NOMO-1 treated with dmso at 0.1 percent for 144 hours (cell line): ENCODE measurements around the gene MEPCE.

Experiments used
- DNase-seq: peaks from one replicate; lab custom pipeline; 2025; ENCODE audit not compliant: unreplicated experiment; lab: John Stamatoyannopoulos, UW

The MEPCE gene

GRCh38 chr7:100402241-100402640 is 27.4 kb upstream of the MEPCE start:
- no peak for DNase-seq

GRCh38 chr7:100406767-100407166 is 22.9 kb upstream of the MEPCE start:
- no peak for DNase-seq

DNA sequence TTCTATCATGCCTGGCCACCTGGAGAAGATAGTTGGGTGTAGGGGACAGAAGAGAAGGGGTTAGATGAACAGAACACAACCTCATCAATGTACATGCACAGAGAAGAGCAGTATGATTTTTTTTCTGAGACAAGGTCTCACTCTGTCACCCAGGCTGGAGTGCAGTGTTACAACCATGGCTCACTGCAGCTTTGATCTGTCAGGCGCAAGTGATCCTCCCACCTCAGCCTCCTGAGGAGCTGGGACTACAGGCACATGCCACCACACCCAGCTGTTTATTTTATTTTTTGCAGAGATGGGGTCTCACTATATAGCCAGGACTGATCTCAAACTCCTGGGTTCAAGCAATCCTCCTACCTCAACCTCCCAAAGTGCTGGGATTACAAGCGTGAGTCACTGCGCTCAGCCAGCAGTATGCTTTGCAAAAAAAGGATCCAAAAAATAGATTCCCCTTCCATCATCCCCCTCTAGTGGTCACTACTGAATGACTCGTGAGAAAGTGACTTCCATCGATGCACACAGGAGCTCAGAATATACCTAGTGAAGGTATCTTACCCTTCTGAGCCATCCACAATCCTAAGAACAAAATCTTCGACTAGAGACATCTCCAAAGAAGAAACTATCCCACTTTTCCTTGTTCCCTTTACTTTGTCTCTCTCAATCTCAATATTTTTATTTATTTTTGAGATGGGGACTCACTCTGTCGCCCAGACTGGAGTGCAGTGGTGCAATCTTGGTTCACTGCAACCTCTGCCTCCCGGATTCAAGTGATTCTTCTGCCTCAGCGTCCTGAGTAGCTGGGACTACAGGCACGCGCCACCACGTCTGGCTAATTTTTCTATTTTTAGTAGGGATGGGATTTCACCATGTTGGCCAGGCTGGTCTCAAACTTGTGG is 22.1 kb upstream of the MEPCE start:
- peak; percentile 71 for DNase-seq

- no peak for DNase-seq
Observed at GRCh38 chr7:100411101-100411500, 18.5 kb upstream of the MEPCE start.

GRCh38 chr7:100413346-100413745 is 16.3 kb upstream of the MEPCE start:
- DNase-seq = peak; percentile 21

DNA sequence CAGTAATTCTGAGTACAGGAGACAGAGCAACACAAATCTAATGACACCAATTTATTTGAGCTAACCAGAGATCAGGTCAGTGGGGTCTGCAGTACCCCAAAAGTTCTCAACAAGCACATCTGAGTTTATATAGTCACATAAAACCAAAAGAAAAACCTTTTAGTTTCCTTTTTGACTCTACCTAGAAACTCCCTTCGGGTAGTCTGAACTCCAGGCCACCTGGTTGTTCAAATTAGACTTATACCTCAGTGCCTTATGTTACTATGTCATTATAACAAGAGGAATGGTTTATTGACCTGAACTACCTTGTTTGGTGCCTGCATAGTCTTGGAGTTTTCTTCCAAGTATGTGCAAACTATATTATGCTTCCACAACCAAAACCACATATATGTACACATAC is 15.7 kb upstream of the MEPCE start:
- no peak for DNase-seq

- no peak for DNase-seq
Observed at GRCh38 chr7:100415448-100415847, 14.2 kb upstream of the MEPCE start.

DNA sequence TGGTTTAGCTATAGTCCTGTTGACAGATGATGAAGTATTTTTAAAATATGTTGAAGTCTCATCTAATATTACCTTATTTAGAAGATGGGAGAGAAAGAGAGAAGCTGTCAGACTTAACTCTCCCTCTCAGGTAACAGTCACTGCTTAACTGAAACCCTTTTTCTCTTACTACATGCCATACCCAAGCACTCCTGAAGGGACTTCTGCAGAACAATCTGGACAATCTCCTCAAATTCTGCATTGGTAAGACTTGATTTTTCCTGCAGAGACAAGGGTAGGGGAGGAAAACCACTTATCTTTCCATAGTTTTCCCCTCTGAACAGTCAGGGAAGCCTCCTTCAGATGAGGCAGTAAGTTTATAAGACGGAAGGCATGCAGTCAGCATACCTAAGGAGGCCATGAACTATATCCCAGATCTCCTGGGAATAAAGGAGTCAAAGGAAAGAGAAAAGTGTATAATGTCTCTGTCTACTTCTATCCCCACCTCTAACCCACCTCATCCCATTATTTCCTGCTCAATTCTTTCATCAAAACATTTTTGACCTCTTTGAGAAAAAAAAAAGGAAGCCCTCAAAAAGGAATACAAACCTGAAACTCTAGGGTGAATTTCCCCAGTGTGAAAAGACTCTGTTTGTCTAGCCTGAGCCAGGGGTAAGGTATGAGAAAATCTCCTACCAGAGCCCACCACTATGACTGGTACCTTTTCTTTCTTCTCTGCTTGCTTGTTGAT is 10.5 kb upstream of the MEPCE start:
- no peak for DNase-seq

GRCh38 chr7:100419660-100420226 is 9.9 kb upstream of the MEPCE start:
- DNase-seq = no peak

- no peak for DNase-seq
Observed at GRCh38 chr7:100423315-100423714, 6.3 kb upstream of the MEPCE start.

- no peak for DNase-seq
Observed at GRCh38 chr7:100425347-100425746, 4.3 kb upstream of the MEPCE start.

DNA sequence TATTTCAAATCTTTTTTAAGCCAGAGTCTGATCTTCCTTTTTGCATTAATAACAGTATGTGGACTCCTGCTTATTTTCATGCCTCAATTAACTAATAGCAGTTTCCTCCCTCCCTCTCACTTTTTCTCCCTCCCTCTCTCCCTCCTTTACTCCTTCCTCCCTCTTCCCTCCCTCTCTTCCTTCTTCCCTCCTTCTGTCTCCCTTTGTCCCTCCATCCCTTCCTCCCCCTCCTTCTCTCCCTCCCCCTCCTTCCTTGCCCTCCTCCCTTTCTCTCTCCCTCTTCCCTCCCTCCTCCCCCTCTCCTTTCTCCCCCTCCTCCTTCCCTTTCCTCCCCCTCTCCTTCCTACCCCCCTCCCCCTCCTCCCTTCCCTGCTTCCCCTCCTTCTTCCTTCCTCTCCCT is 3.1 kb upstream of the MEPCE start:
- DNase-seq = no peak

GRCh38 chr7:100427762-100428198 is 1.9 kb upstream of the MEPCE start:
- DNase-seq = no peak

DNA sequence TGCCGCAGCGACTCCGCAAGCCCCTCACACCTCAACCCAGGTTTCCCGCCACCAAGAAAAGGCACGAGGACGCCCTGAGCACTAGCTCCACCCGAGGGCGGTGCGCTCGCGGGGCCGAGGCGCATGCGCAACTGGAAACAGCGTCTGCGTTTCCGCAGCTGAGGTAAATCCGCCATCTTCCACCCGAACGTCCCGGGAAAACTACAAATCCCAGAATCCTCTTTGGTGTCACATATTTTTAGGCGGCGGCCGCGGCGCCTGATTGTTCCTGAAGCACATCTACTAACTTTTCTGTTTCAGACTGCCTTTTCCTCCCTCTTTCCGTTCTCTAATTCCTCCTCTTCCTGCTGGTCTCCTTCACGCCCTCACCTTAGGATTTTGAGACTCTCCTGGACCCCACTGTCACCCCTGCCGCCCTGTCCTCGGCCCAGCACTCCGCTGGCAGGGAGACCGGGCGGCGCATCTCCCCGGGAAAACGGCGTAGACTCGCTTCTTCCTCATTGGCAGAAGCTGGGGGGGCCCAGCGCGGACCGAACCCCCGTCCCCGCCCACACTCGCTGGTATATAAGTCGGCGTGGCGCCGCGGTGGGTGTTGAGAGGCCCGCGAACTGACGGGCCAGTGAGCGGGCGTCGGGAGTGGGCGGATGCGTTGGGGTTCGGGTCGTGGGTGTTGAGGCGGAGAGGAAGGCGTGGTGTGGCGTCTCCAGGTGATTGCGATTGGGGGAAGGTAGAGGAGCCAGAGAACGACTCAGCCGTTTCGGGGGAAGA is 1.2 kb upstream of the MEPCE start, which contains the start of gene ZCWPW1:
TSS of gene ZCWPW1 (minus strand) at position 505 of the 768 bp plus-strand sequence. CDS start 8,054 bp downstream, outside the sequence.
- DNase-seq = peak; percentile 98

DNA sequence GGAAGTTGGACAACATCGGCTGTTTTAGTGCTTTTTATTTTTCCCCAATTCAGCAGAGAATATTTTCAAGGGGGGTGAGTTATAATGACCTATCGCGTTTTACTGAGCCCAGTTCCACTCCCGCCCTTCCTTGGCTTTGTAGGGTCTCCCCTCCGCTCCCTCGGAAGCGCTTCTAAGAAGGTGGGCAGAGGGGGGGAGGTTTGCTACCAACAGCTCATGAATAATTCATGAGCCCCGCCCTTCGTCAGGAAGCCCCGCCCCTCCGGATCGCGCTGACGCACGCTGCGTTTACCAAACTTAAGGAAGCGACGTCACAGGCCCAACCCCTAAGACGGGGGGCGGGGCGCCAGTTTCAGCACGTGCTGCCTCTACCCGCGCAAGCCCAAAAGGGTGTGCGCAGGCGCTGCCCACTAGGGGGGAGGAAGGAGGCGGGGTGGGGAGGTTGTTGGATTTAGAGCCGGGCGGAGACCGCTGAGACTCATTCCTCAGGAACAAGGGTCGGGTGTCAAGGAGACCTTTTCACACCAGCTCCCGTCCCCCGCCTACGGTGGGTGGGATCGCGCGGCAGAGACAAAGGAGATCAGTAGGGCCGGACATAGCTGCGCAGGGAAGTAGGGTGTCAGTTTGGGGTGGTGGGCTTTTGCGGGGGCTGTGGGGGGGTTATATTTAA is 529 bp upstream of the MEPCE start:
- DNase-seq = peak; percentile 100

GRCh38 chr7:100430493-100431285 is 1.1 kb downstream of the MEPCE start:
- DNase-seq = no peak

- DNase-seq = no peak
Observed at GRCh38 chr7:100431286-100431735, 1.7 kb downstream of the MEPCE start.

DNA sequence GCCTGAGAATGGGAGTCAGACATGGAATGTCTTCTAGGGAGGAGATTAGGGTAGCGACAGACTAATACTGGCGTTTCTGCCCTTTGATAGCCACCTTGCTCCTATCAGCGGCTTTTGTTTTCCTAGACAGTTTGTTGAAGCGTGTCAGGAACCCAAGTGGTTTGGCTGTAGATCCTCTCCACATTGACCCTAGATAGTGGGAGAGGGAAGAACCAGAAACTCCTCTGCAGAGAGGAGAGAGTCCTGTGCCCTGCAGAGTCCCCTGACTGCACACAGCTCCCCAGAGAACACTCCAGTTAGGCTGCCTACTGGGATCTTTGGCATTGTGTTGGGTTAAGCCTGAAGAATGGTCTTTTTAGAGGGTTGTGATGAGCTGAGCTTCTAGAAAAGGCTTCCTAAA is 2.4 kb downstream of the MEPCE start:
- no peak for DNase-seq

DNA sequence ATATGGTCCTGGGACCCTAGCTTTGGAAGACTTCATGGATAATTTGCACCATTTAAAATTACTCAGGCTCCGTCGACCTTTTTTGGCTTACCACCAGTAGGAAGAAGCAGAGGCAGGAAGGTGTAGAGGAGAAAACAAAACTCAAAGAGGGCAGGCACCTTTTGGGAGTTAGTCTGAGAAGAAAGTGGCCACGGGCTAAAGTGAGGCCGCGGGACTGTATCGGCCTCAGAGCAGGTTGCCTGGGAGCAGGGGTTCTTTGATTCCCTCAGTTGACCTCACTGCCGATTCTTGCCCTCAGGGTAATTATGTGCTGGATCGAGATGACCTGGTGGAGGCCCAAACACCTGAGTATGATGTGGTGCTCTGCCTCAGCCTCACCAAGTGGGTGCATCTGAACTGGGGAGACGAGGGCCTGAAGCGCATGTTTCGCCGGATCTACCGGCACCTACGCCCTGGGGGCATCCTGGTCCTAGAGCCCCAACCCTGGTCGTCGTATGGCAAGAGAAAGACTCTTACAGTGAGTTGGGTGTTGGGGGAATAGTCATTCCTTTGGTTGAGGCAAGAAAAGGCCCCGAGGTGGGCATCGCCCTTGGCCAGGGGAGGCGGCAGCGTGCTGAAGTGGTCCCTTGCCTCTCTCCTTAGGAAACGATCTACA is 3.1 kb downstream of the MEPCE start:
- no peak for DNase-seq
